SKM-1 treated with dmso at 0.1 percent for 144 hours (cell line): Measurements from ENCODE around the gene TAOK1.
"Not testable (repeated sequence)": the region's sequence is repeated elsewhere in the genome, so short reads cannot be mapped to it uniquely, and the experiment has no call there.

Experiments
- DNase-seq: peaks from one replicate; lab custom pipeline; 2025; ENCODE audit not compliant: unreplicated experiment; lab: John Stamatoyannopoulos, UW

Gene TAOK1

GRCh38 chr17:29443041-29443739 is 53.0 kb downstream of the TAOK1 start:
- DNase-seq, result no peak

GRCh38 chr17:29444589-29444988 is 54.4 kb downstream of the TAOK1 start:
- no peak for DNase-seq

- no peak for DNase-seq
These were observed 55.7 kb downstream of the TAOK1 start for GRCh38 chr17:29445844-29446243.

- DNase-seq, result no peak
These were observed 59.9 kb downstream of the TAOK1 start for GRCh38 chr17:29449865-29450671.

- no peak for DNase-seq
These were observed 61.1 kb downstream of the TAOK1 start for GRCh38 chr17:29451121-29451742.

- DNase-seq, result no peak
These were observed 67.9 kb downstream of the TAOK1 start for GRCh38 chr17:29458066-29458465.

- no peak for DNase-seq
These were observed 71.5 kb downstream of the TAOK1 start for GRCh38 chr17:29461483-29462206.

GRCh38 chr17:29469276-29469675 is 79.1 kb downstream of the TAOK1 start:
- DNase-seq, result no peak

GRCh38 chr17:29473437-29473836 is 83.3 kb downstream of the TAOK1 start:
- not testable (repeated sequence) for DNase-seq

GRCh38 chr17:29474297-29474696 is 84.1 kb downstream of the TAOK1 start:
- DNase-seq, result no peak

GRCh38 chr17:29475891-29476290 is 85.7 kb downstream of the TAOK1 start:
- no peak for DNase-seq

GRCh38 chr17:29480249-29480928 is 90.2 kb downstream of the TAOK1 start:
- not testable (repeated sequence) for DNase-seq

GRCh38 chr17:29483503-29483902 is 93.3 kb downstream of the TAOK1 start:
- no peak for DNase-seq

GRCh38 chr17:29495011-29495410 is 104.8 kb downstream of the TAOK1 start:
- no peak for DNase-seq

- DNase-seq, result no peak
These were observed 114.5 kb downstream of the TAOK1 start for GRCh38 chr17:29504711-29505110.

GRCh38 chr17:29505836-29506235 is 115.7 kb downstream of the TAOK1 start:
- DNase-seq, result no peak

GRCh38 chr17:29510953-29511352 is 120.8 kb downstream of the TAOK1 start:
- no peak for DNase-seq

- no peak for DNase-seq
These were observed 124.6 kb downstream of the TAOK1 start for GRCh38 chr17:29514792-29515191.

GRCh38 chr17:29518359-29518758 is 128.2 kb downstream of the TAOK1 start:
- DNase-seq, result no peak

GRCh38 chr17:29524692-29525091 is 134.5 kb downstream of the TAOK1 start:
- DNase-seq, result no peak

GRCh38 chr17:29526322-29526721 is 136.2 kb downstream of the TAOK1 start:
- no peak for DNase-seq
